Mucosa of descending colon (tissue), 3 donors: ENCODE measurements around the gene SH3TC1. TPM values are rescaled to one million over a fixed set of nuclear protein-coding genes. Genes with fewer than 3 reads are reported as not detected.

Experiments
- ATAC-seq: fragments of 200-7000 bp; cut with Tn5 transposase; one replicate; pipeline ENCODE4 v1.9.1; 2020; ENCODE audit warnings: mild to moderate bottlenecking, moderate library complexity
- DNase-seq, 3 donors: peaks; one replicate each; pipeline ENCODE4 v3.0.0-alpha.2; 2020
- H3K36me3 ChIP-seq: fragments of 200-600 bp; one replicate; pipeline ENCODE4 v1.8.0; 2021; ENCODE audit warnings: low read depth, mild to moderate bottlenecking
- H3K4me1 ChIP-seq: fragments of 200-600 bp; one replicate; pipeline ENCODE4 v1.8.0; 2021; ENCODE audit warnings: low read depth, mild to moderate bottlenecking
- H3K4me3 ChIP-seq: fragments of 200-600 bp; one replicate; pipeline ENCODE4 v1.8.0; 2021; ENCODE audit warnings: mild to moderate bottlenecking
- H3K9me3 ChIP-seq: fragments of 200-600 bp; one replicate; pipeline ENCODE4 v1.8.0; 2021; ENCODE audit warnings: mild to moderate bottlenecking
- intact Hi-C, 2 donors: fragments of 100-400 bp; cut with DNase I in 1 of 2; cut with micrococcal nuclease in 1 of 2; formaldehyde crosslinking; loops; one replicate each; pipeline versions ENCODE4 v1.11.0 to v1.11.1; 2022; cut with DNase I, micrococcal nuclease
- long read RNA-seq, 2 donors: library from polyadenylated mRNA; unstranded; transcript quantifications; one replicate each; pipeline ENCODE4 v2.0.0, GENCODE V29; 2019 to 2021
- total RNA-seq, 3 donors: library from RNA; stranded (reverse); fragmentation: NEBNext Ultra II Directional in 2 of 3; extraction: Animal tissue kit (Norgen Biotek cat#: 25700) in 2 of 3; gene quantifications; one replicate each; pipeline versions ENCODE4 v1.2.1 to v1.2.4, GENCODE V29; 2021 to 2023
- TF ChIP-seq, protein P1 (sequence below): fragments of 200-600 bp; IDR thresholded peaks from one replicate; pipeline ENCODE4 v1.8.0; 2022; ENCODE audit warnings: antibody characterized with exemption, mild to moderate bottlenecking
- donor health status: DM: no; HTN: no; CAD: no; lungs with moderate emphysema.
- donor health status: DM: no; HTN: no; CAD: no.
- donor health status: DM: no; HTN: yes; CAD: no.

The SH3TC1 gene
- total RNA-seq: 10 to 100 TPM; 10.3 to 13.6 (median 11.7) TPM
- long read RNA-seq, donor 1, full-length matches to known transcripts: 6 of 10 reads
- long read RNA-seq, donor 1, partial matches to known transcripts: 2 of 10 reads
- long read RNA-seq, donor 1, other reads (novel, unspliced or antisense): 2 of 10 reads
- long read RNA-seq, donor 2, partial matches to known transcripts: 0 of 2 reads
- long read RNA-seq, donor 2, other reads (novel, unspliced or antisense): 1 of 2 reads

DNA sequence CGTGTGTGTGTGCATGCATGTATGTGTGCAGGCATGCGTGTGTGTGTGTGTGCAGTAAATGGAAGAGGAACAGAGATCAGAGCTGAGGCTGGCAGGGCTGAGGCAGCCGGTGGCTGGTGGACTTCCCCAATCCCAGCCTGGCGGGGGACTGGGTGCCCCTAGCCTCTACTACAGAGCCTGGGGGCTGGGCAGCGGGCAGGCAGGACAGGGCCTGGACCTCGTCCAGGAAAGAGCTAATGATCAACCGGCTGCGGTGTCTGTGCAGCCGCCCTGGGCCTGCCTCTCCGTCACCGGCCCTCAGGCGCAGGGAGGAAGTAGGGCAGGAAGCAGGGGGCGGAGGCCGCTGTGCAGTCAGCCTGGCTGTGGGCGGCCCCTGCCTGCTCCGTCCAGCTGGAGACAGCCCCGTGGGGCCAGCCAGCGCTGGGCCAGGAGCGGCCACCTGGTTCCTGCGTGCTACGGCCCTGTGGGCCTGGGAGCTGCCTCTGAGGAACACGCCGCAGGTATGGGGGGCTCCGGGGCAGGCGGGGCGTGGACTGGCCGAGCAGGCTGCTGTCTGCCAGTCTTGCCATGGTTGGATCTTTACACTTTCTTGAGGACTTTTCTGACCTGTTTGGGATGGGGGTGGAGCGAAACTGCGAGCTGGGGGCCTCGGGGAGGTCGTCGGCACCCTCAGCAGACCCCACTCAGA lies at the start of gene SH3TC1:
SH3TC1 (plus strand) TSS at position 385 of the 688 bp plus-strand sequence. CDS start 5,905 bp downstream, outside the sequence.
- Histone ChIP-seq H3K4me3 (peak within 1 kb of the TSS; percentile 12), H3K9me3 (no peaks in the 10 kb centered on the region), H3K36me3 (no peaks in the 10 kb centered on the region), H3K4me1 (peaks cover 22% of the 10 kb centered on the region)
- TF ChIP-seq, protein P1, sequence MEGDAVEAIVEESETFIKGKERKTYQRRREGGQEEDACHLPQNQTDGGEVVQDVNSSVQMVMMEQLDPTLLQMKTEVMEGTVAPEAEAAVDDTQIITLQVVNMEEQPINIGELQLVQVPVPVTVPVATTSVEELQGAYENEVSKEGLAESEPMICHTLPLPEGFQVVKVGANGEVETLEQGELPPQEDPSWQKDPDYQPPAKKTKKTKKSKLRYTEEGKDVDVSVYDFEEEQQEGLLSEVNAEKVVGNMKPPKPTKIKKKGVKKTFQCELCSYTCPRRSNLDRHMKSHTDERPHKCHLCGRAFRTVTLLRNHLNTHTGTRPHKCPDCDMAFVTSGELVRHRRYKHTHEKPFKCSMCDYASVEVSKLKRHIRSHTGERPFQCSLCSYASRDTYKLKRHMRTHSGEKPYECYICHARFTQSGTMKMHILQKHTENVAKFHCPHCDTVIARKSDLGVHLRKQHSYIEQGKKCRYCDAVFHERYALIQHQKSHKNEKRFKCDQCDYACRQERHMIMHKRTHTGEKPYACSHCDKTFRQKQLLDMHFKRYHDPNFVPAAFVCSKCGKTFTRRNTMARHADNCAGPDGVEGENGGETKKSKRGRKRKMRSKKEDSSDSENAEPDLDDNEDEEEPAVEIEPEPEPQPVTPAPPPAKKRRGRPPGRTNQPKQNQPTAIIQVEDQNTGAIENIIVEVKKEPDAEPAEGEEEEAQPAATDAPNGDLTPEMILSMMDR: no peak
- DNase-seq (peak; percentile 92 to 96 (median 94)), ATAC-seq (peak; percentile 95)
- intact Hi-C loops: no loop called here

DNA sequence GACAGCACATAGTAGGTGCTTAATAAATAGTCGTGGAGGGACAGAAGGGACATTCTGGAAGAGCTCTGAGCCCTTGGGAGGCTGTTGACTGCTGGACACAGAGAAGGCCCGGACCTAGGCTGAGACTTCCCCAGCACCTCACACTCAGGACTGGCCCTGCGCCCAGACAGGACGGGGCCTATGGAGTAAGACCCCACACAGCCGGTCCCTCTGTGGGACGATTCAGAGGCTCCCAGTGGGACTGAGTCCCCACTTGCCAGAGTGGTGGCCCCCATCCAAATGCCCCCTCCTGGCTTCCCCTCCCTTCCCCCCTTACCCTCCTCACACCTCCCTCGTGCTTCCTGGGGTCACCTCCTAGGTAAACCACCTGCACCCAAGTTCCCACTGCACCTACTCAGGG lies 49.4 kb upstream of the SH3TC1 start:
- Histone ChIP-seq H3K36me3 (no peaks in the 10 kb centered on the region), H3K4me3 (no peak overlapping the region), H3K4me1 (no peaks in the 10 kb centered on the region), H3K9me3 (no peaks in the 10 kb centered on the region)
- ATAC-seq (no peak), DNase-seq (peak in 1 of 3 donors; percentile 19)
- TF ChIP-seq, protein P1: no peak
- intact Hi-C loops: no loop called here

DNA sequence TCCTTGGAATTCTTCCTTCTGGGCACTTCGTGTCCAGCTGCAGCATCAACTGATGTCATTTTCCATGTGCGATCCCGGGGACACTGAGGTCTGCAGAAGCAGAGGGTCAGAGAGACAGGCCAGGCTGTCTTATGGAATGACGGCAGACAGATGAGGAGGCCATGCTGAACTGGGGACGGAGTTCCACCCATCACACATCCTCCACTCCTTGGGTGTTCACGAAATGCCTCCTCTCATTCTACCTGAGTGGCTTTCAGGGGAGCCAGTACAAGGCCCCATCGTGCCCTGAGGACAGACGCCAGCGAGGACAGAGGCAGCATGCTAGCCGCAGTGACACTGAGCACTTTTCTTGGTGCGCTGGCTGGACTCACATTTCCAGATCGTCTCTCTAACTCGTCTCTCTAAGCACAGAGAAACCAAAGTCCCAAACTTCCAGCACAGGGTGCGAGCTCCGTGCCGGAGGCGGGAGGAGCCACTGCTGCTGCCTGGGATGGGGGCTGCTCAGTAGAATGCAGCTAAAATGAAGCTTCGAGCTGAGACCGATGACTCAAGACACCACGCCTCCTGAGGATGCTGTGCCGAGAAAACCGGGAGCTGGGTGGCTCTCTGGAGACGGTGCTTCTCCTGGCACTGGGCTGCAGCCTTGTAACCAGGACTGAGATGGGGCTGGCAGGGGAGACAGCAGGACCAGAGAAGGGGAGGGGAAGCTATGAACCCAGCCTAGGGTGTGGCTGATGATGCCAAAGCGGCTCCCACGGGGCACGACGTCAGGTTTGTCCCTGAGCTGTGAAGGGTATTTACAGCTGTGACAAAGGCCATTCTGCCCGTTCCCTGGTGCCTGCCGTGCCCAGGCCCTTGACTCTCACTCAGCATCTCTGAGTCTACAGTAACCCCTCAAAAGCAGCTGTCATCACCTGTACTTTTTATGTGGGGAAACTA lies 48.7 kb upstream of the SH3TC1 start:
- no peak overlapping the region for H3K4me3 ChIP-seq
- no peaks in the 10 kb centered on the region for H3K36me3 ChIP-seq
- no peaks in the 10 kb centered on the region for H3K4me1 ChIP-seq
- DNase-seq (peak in 1 of 3 donors; percentile 24), ATAC-seq (peak; percentile 10)
- intact Hi-C loops: no loop called here
- TF ChIP-seq, protein P1: no peak
- no peaks in the 10 kb centered on the region for H3K9me3 ChIP-seq

DNA sequence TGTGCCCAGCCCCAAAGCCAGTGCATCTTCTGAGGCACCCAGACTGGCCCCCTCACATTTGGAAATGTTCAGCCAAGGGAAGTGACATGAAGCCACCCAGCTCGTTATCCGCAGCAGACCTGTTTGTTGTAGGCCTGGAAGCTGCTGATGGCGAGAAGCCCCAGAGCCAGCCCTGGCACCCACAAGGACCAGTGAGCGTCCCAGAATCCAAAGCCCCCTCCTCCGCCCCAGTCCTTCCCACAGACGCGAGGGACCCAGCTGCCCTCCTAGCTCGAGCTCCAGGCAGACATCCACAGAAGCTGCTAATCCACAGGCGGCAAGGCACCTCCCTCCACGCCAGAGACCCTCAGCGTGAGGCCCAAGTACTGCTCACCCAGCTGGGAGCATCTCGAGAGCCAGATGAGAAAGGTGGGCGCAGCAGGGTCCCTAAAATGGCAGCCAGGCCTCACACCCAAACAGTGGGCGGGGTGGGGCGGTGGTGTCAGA lies 47.9 kb upstream of the SH3TC1 start:
- ATAC-seq: no peak
- H3K4me3 ChIP-seq: no peak overlapping the region
- no peaks in the 10 kb centered on the region for H3K9me3 ChIP-seq
- TF ChIP-seq, protein P1: no peak
- intact Hi-C loops: no loop called here
- no peaks in the 10 kb centered on the region for H3K4me1 ChIP-seq
- no peaks in the 10 kb centered on the region for H3K36me3 ChIP-seq
- DNase-seq: peak in 1 of 3 donors; percentile 20

DNA sequence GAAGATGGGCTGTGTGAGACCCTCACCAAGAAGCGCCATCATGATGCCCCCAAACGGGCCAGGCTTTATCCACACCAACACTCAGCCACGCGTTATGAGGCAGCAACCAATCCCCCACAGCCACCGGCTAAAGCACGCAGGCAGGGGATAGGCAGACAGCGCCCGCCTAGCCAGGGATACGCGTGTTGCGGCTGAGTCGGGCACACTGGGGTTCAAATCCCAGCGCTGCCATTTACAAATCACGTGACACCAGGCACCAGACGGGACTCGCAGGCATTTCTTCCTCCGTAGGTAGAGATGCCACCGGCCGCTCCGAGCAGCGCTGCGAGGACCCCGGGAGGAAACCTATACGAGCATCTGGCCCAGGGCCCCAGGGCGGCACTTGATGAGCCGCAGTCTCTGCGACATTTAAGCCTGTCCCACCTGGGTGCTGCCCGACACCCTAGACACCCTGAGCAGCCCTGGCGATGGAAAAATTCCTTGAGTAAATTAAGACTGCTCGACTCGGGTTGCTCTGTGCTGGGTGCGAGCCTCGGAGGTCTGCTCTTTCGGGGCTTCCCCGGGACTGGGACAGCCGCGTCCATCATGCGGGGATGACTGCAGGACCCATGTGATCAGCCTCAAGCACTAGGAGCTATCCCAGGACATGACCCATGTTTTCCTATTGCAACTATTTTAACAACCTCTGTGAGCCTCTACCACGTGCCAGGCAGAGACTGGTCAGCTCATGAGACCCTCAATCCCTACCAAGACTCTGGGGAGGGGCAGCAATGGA lies 46.8 kb upstream of the SH3TC1 start:
- TF ChIP-seq, protein P1: no peak
- ATAC-seq (no peak), DNase-seq (peak in 1 of 3 donors; percentile 36)
- no peak overlapping the region for H3K4me3 ChIP-seq
- no peaks in the 10 kb centered on the region for H3K4me1 ChIP-seq
- H3K36me3 ChIP-seq: no peaks in the 10 kb centered on the region
- intact Hi-C loops: no loop called here
- H3K9me3 ChIP-seq: no peaks in the 10 kb centered on the region
